ENCODE data around the gene LSM14A.
"Not testable (repeated sequence)": the region's sequence is repeated elsewhere in the genome, so short reads cannot be mapped to it uniquely, and the experiment has no call there.

Gene LSM14A

GRCh38 chr19:34171877-34172660 lies at the start of gene LSM14A:
Gene LSM14A (plus strand): TSS chr19:34172504. CDS start chr19:34172643, 139 bp downstream.
- DNase-seq = peak; percentile 52

- no peak for DNase-seq
These were observed 47.5 kb upstream of the LSM14A start for GRCh38 chr19:34124828-34125227.

- DNase-seq = no peak
These were observed 45.3 kb upstream of the LSM14A start for GRCh38 chr19:34126966-34127365.

DNA sequence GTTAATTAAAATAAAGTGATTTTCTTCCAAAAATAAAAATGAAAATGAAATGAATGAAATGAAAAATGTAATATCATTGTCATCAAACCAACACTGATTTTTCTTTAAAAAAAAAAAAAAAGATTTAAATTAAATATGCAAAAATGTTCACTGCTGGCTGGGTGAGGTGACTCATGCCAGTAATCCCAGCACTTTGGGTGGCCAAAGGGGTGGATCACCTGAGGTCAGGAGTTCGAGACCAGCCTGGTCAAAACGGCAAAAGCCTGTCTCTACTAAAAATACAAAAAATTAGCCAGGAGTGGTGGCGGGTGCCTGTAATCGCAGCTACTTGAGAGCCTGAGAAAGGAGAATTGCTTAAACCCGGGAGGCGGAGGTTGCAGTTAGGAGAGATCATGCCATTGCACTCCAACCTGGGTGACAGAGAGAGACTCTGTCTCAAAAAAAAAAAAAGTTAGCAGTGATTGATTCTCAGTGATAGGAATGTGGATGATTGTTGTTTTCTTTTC lies 44.6 kb upstream of the LSM14A start:
- DNase-seq = no peak

DNA sequence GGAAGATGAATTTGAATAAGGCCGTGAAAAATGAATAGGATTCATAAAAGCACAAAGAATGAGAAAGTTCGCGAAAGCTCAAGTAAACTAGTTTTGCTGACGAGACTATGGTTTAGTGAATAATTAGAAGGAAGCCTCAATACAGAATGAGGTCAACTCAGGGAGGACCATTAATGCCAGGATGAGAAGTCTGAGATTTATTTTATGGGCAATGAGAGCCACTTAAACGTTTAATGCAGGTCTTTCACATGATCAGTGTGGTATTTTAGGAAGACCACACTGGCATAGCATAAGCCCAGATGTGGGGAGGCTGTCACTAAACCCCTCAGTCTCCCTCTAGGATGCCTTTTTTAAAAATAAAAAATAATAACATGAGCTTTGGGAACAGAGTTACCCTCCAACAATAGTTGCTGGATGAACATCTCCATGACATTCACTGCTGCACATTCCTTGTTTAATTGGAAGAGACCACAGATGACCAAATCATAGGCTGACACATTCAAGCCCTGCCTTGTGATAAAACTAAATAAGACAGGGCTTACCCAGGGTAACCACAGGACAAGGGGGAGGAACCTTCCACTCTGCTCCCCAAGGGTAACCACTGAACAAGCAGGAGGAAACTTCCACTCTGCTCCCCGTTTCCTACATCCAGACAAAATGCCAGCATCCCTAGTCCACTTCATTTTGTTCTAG lies 43.6 kb upstream of the LSM14A start:
- no peak for DNase-seq

- no peak for DNase-seq
These were observed 41.2 kb upstream of the LSM14A start for GRCh38 chr19:34131100-34131499.

DNA sequence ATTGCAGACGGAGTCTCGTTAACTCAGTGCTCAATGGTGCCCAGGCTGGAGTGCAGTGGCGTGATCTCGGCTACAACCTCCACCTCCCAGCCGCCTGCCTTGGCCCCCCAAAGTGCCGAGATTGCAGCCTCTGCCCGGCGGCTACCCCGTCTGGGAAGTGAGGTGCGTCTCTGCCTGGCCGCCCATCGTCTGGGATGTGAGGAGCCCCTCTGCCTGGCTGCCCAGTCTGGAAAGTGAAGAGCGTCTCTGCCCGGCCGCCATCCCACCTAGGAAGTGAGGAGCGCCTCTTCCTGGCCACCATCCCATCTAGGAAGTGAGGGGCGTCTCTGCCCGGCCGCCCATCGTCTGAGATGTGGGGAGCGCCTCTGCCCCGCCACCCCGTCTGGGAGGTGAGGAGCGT lies 40.2 kb upstream of the LSM14A start:
- DNase-seq = not testable (repeated sequence)

GRCh38 chr19:34132706-34133105 lies 39.6 kb upstream of the LSM14A start:
- DNase-seq = not testable (repeated sequence)

DNA sequence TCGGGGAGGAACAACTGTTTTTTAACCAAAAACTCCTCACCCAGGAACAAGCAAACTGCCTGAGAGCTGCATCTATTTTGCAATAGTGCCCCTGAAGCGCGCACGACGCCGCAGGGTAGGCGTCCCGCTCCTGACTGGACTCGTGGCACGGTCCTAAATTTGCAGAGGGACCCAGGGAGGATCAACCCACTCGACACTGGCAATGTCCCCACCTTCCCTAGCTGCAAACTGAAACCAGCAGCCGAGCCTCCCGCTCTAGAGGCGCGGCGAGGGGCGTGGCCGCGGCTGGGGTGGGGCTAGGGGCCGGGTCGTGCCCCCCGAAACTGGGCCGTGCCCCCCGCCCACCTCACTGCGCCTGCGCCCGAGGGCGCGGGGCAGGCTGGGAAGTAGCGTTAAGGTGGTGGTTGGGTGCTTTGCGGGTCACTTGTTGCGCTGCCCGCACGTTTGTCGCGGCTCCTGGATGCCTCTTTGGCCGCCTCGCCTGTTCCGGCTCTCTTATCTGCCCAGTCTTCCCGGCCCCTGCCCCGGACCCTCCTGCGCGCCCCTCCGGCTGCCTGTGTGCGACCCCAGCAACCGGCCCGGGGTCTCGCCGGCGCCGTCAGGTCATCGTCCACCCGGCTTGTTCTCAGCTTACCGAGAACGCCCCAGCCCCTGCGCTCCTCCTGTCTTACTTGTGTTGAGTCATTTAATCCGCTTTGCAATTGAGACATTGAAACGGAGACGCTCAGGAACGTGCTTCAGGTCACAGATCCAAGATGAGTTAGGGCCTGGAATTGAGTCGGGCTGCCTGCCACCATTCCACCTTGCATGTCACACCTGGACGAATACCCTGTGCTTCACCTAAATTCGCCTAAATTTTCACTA lies 37.9 kb upstream of the LSM14A start:
- peak; percentile 45 for DNase-seq

DNA sequence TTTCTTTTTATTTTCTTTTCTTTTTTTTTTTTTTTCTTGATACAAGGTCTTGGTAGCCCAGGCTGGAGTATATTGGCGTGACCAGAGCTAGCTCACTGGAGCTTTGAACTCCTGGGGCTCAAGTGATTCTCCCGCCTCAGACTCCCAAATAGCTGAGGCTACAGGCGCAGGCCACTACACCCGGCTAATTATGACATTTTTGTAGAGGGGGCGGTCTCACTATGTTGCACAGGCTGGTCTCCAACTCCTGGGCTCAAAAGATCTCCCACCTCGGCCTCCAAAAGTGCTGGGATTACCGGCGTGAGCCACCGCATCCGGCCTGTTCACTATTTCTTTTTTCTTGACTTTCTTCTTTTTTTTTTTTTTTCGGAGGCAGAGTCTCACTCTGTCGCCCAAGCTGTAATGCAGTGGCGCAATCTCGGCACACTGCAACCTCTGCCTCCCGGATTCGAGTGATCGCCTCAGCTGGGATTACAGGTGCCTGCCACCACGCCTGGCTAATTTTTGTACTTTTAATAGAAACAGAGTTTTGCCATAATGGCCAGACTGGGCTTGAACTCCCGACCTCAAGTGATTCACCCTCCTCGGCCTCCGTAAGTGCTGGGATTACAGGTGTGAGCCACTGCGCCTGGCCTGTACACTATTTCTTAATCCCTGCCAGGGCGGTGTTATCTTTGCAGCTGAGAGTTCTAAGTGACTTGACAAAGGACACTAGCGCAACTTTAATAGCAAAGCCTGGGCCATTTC lies 37.1 kb upstream of the LSM14A start:
- no peak for DNase-seq

GRCh38 chr19:34135821-34136611 lies 36.3 kb upstream of the LSM14A start:
- DNase-seq = no peak

DNA sequence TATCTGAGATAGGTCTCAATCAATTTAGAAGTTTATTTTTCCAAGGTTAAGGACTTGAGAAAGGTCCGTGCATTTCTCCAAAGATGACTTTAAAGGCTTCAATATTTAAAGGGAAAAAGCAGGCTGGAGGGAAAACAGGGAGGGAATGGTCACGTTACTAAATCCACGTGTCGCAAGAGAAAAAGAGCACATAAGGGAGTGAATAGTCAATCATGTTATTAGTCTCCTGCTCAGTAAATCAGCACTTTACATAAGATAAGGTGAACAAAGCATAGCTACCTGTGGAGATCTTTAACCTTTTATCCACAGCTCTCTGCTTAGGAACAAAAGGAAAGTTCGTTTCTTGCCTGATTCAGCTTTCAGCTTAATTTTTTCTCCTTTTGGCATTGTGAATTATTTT lies 31.3 kb upstream of the LSM14A start:
- no peak for DNase-seq

GRCh38 chr19:34142440-34142839 lies 29.9 kb upstream of the LSM14A start:
- no peak for DNase-seq

GRCh38 chr19:34145741-34146202 lies 26.5 kb upstream of the LSM14A start:
- DNase-seq = no peak

GRCh38 chr19:34148658-34149185 lies 23.6 kb upstream of the LSM14A start:
- no peak for DNase-seq

DNA sequence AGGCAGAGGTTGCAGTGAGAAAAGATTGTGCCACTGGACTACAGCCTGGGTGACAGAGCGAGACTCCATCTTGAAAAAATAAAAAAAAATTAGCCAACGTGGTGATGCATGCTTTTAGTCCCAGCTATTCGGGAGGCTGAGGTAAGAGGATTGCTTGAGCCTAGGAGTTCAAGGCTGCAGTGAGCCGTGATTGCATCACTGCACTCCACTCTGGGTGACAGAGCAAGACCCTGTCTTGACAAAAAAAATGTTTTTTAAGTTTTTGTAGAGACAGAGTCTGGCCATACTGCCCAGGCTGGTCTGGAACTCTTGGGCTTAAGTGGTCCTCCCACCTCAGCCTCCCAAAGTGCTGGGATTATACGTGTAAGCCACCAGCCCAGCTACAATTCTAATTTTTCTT lies 22.4 kb upstream of the LSM14A start:
- DNase-seq = no peak

- no peak for DNase-seq
These were observed 21.7 kb upstream of the LSM14A start for GRCh38 chr19:34150558-34150957.

DNA sequence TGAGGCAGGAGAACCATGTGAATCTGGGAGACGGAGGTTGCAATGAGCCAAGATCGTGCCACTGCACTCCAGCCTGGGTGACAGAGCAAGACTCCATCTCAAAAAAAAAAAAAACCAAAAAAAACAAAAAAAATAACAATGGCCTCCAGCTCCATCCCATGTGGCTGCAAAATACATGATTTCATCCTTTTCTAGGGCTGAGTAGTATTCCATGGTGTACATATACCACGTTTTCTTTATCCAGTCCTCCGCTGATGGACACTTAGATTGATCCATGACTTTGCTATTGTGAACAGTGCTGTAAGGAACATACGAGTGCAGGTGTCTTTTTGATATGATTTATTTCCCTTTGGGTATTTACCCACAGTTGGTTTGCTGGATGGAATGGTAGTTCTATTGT lies 20.9 kb upstream of the LSM14A start:
- no peak for DNase-seq

DNA sequence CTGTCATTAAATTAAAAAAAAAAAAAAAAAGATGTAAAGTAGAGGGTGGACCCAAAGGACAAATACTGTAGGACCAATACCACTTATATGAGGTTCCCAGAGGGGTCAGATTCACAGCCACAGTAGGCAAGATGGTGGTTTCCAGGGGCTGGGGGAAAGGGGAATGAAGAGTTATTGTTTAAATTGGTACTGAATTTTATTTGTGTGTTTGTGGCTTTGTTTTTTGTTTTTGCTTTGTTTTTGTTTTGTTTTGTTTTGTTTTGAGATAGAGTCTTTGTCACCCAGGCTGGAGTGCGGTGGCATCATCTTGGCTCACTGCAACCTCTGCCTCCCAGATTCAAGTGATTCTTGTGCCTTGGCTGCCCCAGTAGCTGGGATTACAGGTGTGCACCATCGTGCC lies 17.9 kb upstream of the LSM14A start:
- no peak for DNase-seq

- no peak for DNase-seq
These were observed 16.6 kb upstream of the LSM14A start for GRCh38 chr19:34155686-34156085.

- DNase-seq = not testable (repeated sequence)
These were observed 13.3 kb upstream of the LSM14A start for GRCh38 chr19:34158966-34159365.

Measured in GF-D8 (cell line).